K562 (cell line): ENCODE results near the gene KLHDC2. TPM values are rescaled to one million over a fixed set of nuclear protein-coding genes. Genes with fewer than 3 reads are reported as not detected.

Experiments
- ATF6 ChIP-seq: sonication (generic); formaldehyde crosslinking; IDR thresholded peaks from 2 replicates; pipeline ENCODE4 v1.4.0; 2020; ENCODE audit warnings: mild to moderate bottlenecking, missing genetic modification reagents
- BDP1 ChIP-seq: IDR thresholded peaks from 3 replicates; pipeline ENCODE4 v1.6.1; 2011; ENCODE audit not compliant: insufficient read length, insufficient read depth
- CBFA2T3 ChIP-seq: fragments of 450-650 bp; IDR thresholded peaks from 2 replicates; pipeline ENCODE4 v1.6.1; 2017
- HOXB6 ChIP-seq: fragments of 250-450 bp; sonication (Bioruptor Pico); IDR thresholded peaks from 2 replicates; pipeline ENCODE4 v1.5.1; 2022; ENCODE audit warnings: mild to moderate bottlenecking, borderline replicate concordance
- MIER1 ChIP-seq: fragments of 450-650 bp; IDR thresholded peaks from 2 replicates; pipeline ENCODE4 v1.6.1; 2016; ENCODE audit warnings: antibody characterized with exemption, mild to moderate bottlenecking, low read depth
- TBP ChIP-seq: optimal IDR thresholded peaks from 2 replicates; pipeline ENCODE3; 2011; ENCODE audit warnings: low read depth, low read length, improper control_type of control experiment
- TCF15 ChIP-seq: fragments of 250-450 bp; sonication (Bioruptor Pico); IDR thresholded peaks from 2 replicates; pipeline ENCODE4 v1.8.0; 2022; ENCODE audit warnings: moderate library complexity, mild to moderate bottlenecking, inconsistent platforms
- ZBTB8A ChIP-seq: fragments of 450-650 bp; IDR thresholded peaks from 2 replicates; pipeline ENCODE4 v1.6.1; 2018; ENCODE audit warnings: mild to moderate bottlenecking, moderate library complexity; ENCODE audit not compliant: partially characterized antibody
- ZNF311 ChIP-seq: fragments of 250-450 bp; sonication (Bioruptor Pico); IDR thresholded peaks from 2 replicates; pipeline ENCODE4 v1.4.0; 2020; ENCODE audit warnings: mild to moderate bottlenecking, moderate library complexity
- ZNF407 ChIP-seq: fragments of 450-650 bp; IDR thresholded peaks from 2 replicates; pipeline ENCODE4 v1.6.1; 2016; ENCODE audit warnings: low read depth
- ZNF445 ChIP-seq: fragments of 250-450 bp; sonication (Bioruptor Pico); IDR thresholded peaks from 2 replicates; pipeline ENCODE4 v1.4.0; 2020; ENCODE audit warnings: low read depth, mild to moderate bottlenecking, moderate library complexity
- ZNF76 ChIP-seq: fragments of 250-450 bp; sonication (Bioruptor Pico); IDR thresholded peaks from 2 replicates; pipeline ENCODE4 v1.4.0; 2020; ENCODE audit warnings: mild to moderate bottlenecking, moderate library complexity, borderline replicate concordance
- polyA plus RNA-seq, 8 experiments: library from polyadenylated mRNA; depleted of rRNA in 4 of 8; stranded (reverse) in 5 of 8; unstranded in 3 of 8; fragments of >200 nt; fragmentation: Nextera tagmentation in 2 of 8; fragmentation: Illumina TruSeq in 1 of 8; extraction: Ambion mirVana in 2 of 8; extraction: Trizol in 1 of 8; gene quantifications; 2 replicates each; pipeline versions ENCODE4 v1.2.1 to v1.2.3, GENCODE V29; 2011 to 2014; ENCODE audit warnings: inconsistent platforms in 1 of 8, missing spikeins in 1 of 8
- total RNA-seq, 7 experiments: library from RNA; depleted of rRNA in 6 of 7; stranded (reverse); fragments of >200 nt in 6 of 7; fragmentation: Illumina TruSeq in 2 of 7; extraction: Trizol in 2 of 7; gene quantifications; 2 replicates each; pipeline versions ENCODE4 v1.2.1 to v1.2.3, GENCODE V29; 2011 to 2021; ENCODE audit warnings: low replicate concordance in 1 of 7

KLHDC2 gene
- total and polyA plus RNA-seq, 9 of the 15 experiments (the other 6 are each of a cell fraction or from before 2014, with no cell fraction given): 6.3 to 41.7 (median 20.0) TPM

GRCh38 chr14:49767571-49768300 is at the start of gene KLHDC2 (continued):
- no peak for TF ChIP-seq MIER1
- TF ChIP-seq HOXB6 (CRISPR knock-in tag): no peak
- TF ChIP-seq ATF6 (CRISPR knock-in tag): no peak
- TF ChIP-seq ZBTB8A: no peak
- TF ChIP-seq ZNF445: no peak
- no peak for TF ChIP-seq CBFA2T3
- no peak for TF ChIP-seq BDP1
- TF ChIP-seq TCF15 (CRISPR knock-in tag): no peak
- TF ChIP-seq ZNF76: no peak
- no peak for TF ChIP-seq ZNF407
- TF ChIP-seq TBP: peak; percentile 48
- TF ChIP-seq ZNF311 (CRISPR knock-in tag): no peak
